HG03457 (cell line): ENCODE data around the gene NAP1L1.
A peak's percentile ranks its signal among the peaks of the same experiment; 100 is the strongest.

ENCODE experiments used
- ATAC-seq: cut with Tn5 transposase; IDR thresholded peaks from one replicate; pipeline ENCODE4 v1.9.1; 2021; ENCODE audit warnings: moderate number of reproducible peaks; ENCODE audit not compliant: unreplicated experiment

Gene NAP1L1

GRCh38 chr12:76023069-76023690 is 61.3 kb downstream of the NAP1L1 start:
- ATAC-seq = no peak

DNA sequence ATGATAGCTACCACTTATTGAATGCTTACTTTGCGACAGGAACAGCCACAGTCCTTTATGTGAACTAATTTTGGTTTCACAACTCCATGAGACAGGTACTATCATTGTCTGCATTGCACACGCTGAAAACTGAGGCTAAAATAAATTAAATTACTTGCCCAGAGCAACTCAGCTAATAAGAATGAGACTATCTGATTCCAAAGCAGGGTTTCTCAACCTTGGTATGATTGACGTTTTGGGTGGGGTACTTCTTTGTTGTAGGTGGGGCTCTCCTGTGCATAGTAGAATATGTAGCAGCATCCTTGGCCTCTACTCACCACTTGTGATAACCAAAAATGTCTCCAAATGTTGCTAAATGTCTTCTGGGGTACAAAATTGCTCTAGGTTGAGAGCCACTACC is 62.0 kb downstream of the NAP1L1 start:
- no peak for ATAC-seq

DNA sequence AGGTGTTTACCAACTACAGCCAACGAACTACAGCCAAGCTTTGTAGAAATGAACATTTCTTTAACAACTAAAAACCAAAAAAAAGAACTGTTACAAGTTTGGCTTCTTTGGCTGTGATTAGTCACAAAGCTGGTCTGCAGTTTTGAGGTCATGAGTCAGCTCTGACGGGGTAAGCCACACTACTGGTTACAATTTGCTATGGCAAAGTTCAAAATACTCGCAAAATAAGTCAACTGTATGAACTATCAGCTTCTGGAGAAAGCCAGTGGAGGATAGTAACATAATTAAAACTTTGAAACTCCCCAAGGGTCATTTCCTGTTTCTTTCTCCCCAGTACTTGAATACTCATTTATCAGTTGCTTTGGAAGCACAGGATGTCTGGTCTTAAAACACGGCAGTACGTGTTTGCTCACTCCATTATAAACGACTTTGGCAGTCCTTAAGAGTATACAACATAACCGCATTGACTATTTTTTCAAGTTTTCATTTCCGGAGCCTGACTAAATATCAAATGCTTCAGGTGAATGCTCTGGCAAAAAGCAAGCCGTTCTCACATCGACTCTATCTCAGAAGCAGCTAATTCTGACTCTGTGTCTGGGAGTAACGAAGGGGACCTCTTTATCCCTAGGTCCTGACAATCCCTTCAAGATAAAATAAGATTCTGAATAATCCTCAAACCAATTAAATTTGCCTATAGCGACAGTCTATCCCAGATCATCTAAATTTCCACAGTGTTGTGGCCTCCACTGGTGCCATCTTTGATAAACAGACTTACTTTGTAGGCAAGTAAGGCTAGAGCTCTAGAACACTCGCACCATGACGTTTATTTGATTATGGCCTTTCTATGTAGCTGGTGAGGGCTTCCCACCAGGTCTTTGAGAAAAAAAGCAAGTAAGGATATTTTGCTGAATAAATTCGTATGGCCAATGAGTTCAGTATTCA is 63.5 kb downstream of the NAP1L1 start:
- peak; percentile 48 for ATAC-seq

DNA sequence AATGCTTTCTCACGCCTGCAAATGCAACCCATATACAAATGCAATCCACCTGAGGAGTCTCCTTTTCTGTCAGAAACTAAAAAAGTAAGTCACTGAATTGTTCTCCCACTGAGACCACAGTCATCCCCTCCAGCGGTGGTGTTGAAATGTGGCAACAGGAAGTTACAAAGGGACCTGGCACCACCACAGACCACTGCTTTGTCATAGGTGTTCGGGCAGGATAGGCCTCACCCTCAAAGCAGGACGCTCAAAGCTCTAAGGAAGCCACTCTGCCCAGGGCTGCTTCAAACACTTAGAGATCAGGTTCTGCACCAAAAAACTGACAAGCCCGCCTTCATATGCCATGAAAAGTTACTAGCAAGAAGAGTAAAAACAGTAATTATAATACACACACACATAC is 64.2 kb downstream of the NAP1L1 start:
- ATAC-seq = peak; percentile 47

- no peak for ATAC-seq
Measured at GRCh38 chr12:76018672-76019071, 65.8 kb downstream of the NAP1L1 start.

GRCh38 chr12:76018111-76018510 is 66.4 kb downstream of the NAP1L1 start:
- no peak for ATAC-seq

GRCh38 chr12:76014007-76014406 is 70.5 kb downstream of the NAP1L1 start:
- ATAC-seq = no peak

DNA sequence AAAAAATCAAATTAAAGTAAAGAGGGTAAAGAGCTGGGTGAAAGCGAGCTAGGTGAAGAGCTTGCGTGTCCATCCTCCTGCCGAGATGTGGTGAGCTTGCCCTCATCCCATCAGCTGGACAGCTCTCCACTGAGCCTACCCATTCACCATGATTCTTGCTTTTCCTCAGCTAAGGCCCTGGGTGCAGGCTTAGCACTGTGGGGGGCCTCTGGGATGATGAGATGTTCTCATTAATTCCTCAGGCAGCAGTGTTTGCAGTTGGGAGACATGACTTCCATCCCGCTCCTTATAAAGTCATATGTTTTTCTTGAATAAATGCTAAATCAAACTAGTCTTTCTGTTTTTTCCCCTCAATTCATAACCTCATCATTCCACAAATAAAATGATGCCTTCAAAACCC is 70.9 kb downstream of the NAP1L1 start:
- ATAC-seq = no peak

- ATAC-seq = no peak
Measured at GRCh38 chr12:76012644-76013043, 71.8 kb downstream of the NAP1L1 start.

DNA sequence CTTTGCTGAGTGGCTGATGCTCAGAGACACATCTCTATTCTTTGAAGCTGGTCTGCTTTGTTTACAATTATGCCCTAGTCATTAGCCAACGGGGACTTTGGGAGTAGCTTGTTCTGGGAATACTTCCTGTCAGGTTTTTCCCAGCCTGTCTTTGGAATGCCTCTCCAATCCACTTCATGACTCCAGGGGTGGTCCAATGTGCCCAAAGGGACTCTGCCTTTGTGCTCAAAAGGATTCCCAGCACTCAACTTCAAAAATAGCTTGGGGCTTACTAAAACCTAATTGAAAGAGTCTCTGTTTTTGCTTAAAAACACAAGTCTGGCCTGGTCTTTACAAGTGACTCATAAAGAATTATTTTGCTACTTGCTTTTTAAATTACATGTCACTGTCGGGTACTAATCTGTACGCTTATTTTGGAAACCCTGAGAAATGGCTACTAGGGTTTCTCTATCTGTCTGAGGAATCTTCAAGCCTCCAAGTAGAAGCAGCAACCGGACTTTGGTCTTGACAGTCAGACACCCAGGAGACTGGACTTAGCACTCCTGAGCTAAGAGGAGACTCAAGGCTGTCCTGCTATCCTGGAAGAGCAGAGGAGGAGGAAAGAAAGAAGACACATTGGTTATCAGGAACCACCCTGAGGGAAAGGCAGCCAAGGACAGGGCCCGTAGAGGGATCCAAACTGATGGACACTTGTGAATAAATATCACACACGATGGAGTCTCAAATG is 73.6 kb downstream of the NAP1L1 start:
- ATAC-seq = no peak

- no peak for ATAC-seq
Measured at GRCh38 chr12:76008428-76008827, 76.1 kb downstream of the NAP1L1 start.

- no peak for ATAC-seq
Measured at GRCh38 chr12:76007640-76008039, 76.8 kb downstream of the NAP1L1 start.

DNA sequence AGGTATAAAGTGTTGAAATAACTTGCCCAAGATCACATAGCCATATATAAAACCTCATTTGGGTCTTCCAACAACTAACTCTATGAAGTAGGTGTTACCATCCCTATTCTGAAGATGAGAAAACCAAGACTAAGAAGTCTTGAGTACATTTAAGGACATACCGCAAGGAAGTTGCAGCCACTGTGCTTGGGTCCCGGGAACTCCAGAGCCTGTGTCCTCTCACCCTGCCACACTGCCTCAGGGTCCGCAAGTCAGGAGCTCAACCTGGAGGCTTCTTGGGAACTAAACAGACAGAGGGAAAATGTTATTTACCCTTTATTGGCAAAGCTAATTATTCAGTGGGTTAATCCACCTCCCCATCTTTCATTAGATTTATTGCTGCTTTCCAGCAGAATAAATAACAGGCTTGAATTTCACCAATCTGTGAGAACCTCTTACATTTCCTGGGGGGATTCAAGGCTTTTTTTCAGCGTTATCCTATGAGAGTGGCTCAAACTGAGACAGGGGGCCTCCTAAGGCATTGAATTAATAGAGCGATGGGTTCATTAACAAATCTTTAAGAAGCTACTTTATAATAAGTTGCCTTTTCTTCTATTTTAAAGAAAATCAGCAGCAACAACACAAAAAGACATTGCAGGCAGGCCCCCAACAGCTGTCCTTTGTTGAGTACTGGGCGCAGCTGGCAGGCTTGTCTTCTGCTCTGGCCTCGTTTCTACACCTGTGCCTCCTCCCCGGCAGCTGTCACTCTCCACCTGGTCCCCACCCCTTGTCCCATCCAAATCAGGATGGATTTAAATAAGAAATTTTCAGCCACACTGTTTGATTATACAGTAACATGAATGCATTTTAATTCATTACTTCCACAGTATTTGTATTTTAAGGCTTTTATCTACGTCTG is 78.2 kb downstream of the NAP1L1 start:
- ATAC-seq = no peak

DNA sequence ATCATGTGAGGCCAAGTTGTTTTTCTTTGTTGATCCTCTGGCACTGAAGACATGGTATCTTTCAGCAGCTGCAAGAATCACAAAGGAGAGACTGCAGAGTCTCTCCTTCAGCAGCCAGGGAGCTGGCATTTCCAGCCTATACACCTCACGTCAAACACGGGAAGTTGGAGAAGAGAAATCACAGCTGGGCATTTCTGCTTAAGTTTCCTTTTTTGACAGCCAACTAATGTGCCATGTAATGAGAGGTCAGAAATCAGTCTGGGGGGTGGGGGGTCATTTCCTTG is 81.2 kb downstream of the NAP1L1 start:
- ATAC-seq = no peak

GRCh38 chr12:76002598-76003354 is 81.7 kb downstream of the NAP1L1 start:
- ATAC-seq = no peak

DNA sequence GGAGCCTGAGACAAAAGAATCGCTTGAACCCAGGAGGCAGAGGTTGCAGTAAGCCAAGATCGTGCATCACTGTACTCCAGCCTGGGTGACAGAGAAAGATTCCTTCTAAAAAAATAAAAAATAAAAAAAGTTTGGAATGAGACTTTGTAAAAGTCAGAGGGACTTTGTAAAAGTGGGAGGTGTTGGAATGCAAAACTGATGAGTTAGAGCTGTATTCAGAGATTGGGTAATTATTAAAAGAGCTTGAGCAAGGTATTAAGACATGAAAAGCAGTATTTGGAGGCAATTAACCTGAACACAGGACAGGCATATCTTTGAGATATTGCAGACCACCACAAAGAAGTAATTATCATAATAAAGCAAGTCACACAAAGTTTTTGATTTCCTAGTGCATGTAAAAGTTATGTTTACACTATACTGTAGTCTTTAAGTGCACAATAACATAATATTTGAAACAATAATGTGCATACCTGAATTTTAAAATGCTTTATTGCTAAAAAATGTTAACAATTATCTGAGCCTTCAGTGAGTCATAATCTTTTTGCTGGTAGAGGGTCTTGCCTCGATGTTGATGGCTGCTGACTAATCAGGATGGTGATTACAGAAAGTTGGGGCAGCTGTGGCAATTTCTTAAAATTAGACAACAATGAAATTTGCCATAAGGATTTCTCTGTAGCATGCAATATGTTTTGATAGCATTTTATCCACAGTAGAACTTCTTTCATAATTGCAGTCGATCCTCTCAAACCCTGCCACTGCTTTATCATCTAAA is 86.0 kb downstream of the NAP1L1 start:
- ATAC-seq = no peak

DNA sequence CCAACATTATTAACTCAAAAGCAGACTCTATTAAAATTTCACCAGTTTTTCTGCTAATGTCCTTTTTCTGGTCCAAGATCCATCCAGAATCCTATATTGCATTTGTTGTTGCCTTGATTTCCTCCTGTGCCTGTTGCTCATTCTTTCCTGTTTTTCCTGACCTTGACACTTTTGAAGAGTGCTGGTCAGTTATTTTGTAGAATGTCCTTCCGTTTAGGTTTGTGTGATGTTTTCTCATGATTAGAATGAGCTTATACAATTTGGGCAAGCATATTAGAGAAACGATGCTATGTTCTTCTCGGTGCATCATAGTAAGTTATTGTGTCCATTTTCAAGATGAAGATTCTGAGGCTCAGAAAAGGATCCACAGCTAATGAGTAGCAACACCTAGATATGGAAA is 86.8 kb downstream of the NAP1L1 start:
- no peak for ATAC-seq

GRCh38 chr12:75996861-75997447 is 87.5 kb downstream of the NAP1L1 start:
- ATAC-seq = no peak

- ATAC-seq = no peak
Measured at GRCh38 chr12:75995691-75996090, 88.8 kb downstream of the NAP1L1 start.
